ENCODE data around the gene TIPARP.
A peak's percentile ranks its signal among the peaks of the same experiment; 100 is the strongest.
"Not testable (repeated sequence)": the region's sequence is repeated elsewhere in the genome, so short reads cannot be mapped to it uniquely, and the experiment has no call there.

Gene TIPARP

GRCh38 chr3:156652661-156653060 lies 21.7 kb upstream of the TIPARP start:
- DNase-seq: not testable (repeated sequence)

- no peak for DNase-seq
Observed at GRCh38 chr3:156654834-156655233, 19.6 kb upstream of the TIPARP start.

GRCh38 chr3:156655819-156656550 lies 18.4 kb upstream of the TIPARP start:
- no peak for DNase-seq

GRCh38 chr3:156657440-156657839 lies 16.9 kb upstream of the TIPARP start:
- DNase-seq: no peak

GRCh38 chr3:156657862-156658731 lies 16.3 kb upstream of the TIPARP start:
- DNase-seq: no peak

GRCh38 chr3:156658732-156659090 lies 15.7 kb upstream of the TIPARP start:
- DNase-seq: no peak

- no peak for DNase-seq
Observed at GRCh38 chr3:156659260-156659659, 15.1 kb upstream of the TIPARP start.

GRCh38 chr3:156661155-156661554 lies 13.2 kb upstream of the TIPARP start:
- no peak for DNase-seq

GRCh38 chr3:156664011-156664830 lies 10.2 kb upstream of the TIPARP start:
- DNase-seq: no peak

- no peak for DNase-seq
Observed at GRCh38 chr3:156664831-156665178, 9.6 kb upstream of the TIPARP start.

GRCh38 chr3:156665291-156665690 lies 9.1 kb upstream of the TIPARP start:
- DNase-seq: peak; percentile 24

GRCh38 chr3:156666073-156666472 lies 8.3 kb upstream of the TIPARP start:
- no peak for DNase-seq

GRCh38 chr3:156668073-156668763 lies 6.2 kb upstream of the TIPARP start:
- DNase-seq: no peak

- no peak for DNase-seq
Observed at GRCh38 chr3:156670077-156670476, 4.3 kb upstream of the TIPARP start.

- no peak for DNase-seq
Observed at GRCh38 chr3:156670652-156671051, 3.7 kb upstream of the TIPARP start.

GRCh38 chr3:156673732-156674045 lies 701 bp upstream of the TIPARP start:
- DNase-seq: no peak

GRCh38 chr3:156674911-156675829 lies 780 bp downstream of the TIPARP start:
- DNase-seq: peak; percentile 57

GRCh38 chr3:156675830-156676767 lies 1.7 kb downstream of the TIPARP start:
- DNase-seq: peak; percentile 86

- DNase-seq: no peak
Observed at GRCh38 chr3:156676768-156677479, 2.5 kb downstream of the TIPARP start.

GRCh38 chr3:156677536-156677935 lies 3.1 kb downstream of the TIPARP start:
- no peak for DNase-seq
